Mucosa of stomach (tissue), 1 donor: ENCODE data around the gene FBXO31.

Source experiments
- H3K27me3 ChIP-seq: one replicate; pipeline ENCODE4 v1.7.0; 2013; ENCODE audit warnings: mild to moderate bottlenecking, low read length; ENCODE audit not compliant: control insufficient read depth, insufficient read depth
- H3K36me3 ChIP-seq: one replicate; pipeline ENCODE4 v1.7.0; 2013; ENCODE audit warnings: low read length; ENCODE audit not compliant: control insufficient read depth, insufficient read depth
- H3K4me1 ChIP-seq: one replicate; pipeline ENCODE4 v1.7.0; 2013; ENCODE audit warnings: mild to moderate bottlenecking, low read length; ENCODE audit not compliant: control insufficient read depth, insufficient read depth
- H3K4me3 ChIP-seq: one replicate; pipeline ENCODE4 v1.7.0; 2013; ENCODE audit warnings: low read length
- H3K9ac ChIP-seq: one replicate; pipeline ENCODE4 v1.7.0; 2013; ENCODE audit warnings: mild to moderate bottlenecking, low read length, moderate library complexity
- H3K9me3 ChIP-seq: one replicate; pipeline ENCODE4 v1.7.0; 2013; ENCODE audit warnings: mild to moderate bottlenecking, low read length, moderate library complexity; ENCODE audit not compliant: control insufficient read depth
- donor health status: Pancreatic carcinoma.

The FBXO31 gene

DNA sequence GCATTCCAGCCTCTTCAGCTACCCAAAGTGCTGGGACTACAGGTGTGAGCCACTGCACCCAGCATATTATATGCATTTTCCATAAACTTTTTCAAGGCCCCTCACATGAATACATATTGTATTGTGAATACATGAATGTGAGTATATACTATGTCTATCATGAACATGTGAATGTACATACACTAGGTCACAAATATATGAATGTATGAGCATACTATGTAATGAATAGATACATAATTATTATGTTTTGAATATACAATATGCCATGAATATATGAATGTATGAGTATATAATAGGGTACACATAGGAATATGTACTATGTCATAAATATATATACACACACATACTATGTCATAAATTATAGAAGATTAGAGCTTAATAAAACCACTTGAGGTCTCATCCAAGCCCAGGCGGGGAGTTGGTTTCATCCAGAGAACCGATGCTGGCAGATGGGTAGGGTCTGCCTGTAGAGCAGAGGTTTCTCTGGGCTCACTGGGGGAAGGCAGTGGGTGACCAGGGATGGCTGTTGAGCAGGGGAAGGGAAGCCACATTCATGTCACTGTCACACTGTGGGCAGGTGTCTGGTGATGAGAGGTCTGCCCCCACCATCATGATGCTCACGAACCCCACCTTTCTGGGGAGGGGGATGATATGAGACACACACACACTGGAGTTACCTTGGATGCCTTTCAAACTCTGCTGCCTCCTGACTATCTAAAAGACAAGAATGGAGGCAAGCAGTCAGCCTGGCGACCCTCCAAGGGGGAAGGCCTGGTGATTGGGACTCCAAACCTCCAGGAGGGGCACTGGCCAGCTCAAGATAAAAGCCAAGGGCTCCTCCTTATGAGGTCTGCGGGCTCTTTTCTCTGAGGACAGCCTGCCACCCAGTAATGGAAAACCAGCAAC, 73.7 kb downstream of the FBXO31 start:
- Histone ChIP-seq H3K4me1 (no peaks in the 10 kb centered on the region), H3K27me3 (peaks cover 6% of the 10 kb centered on the region), H3K36me3 (no peaks in the 10 kb centered on the region), H3K4me3 (no peak overlapping the region), H3K9me3 (no peaks in the 10 kb centered on the region), H3K9ac (no peak overlapping the region)

DNA sequence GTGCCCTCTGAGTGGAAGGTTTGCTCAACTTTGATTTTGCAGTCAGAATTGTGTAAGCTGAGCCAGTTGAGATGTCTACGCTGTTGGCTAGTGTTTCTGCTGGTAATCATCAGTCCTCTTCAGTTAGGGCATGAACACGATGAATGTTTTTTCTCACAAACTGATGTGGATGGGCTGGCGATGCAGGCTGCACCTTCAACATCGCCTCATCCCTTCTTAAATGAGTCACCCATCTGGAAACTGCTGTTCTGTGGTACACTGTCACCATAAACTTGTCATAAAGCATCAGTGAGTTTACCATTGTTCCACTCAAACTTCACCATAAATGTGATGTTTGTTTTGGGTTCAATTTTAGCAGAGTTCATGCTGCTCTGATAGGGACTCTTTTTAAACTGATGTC, 74.8 kb downstream of the FBXO31 start:
- Histone ChIP-seq H3K9ac (no peak overlapping the region), H3K36me3 (no peaks in the 10 kb centered on the region), H3K4me1 (no peaks in the 10 kb centered on the region), H3K27me3 (peaks cover 6% of the 10 kb centered on the region), H3K9me3 (no peaks in the 10 kb centered on the region), H3K4me3 (no peak overlapping the region)

- Histone ChIP-seq H3K9ac (no peak overlapping the region), H3K4me1 (no peaks in the 10 kb centered on the region), H3K9me3 (no peaks in the 10 kb centered on the region), H3K27me3 (peaks cover 6% of the 10 kb centered on the region), H3K4me3 (no peak overlapping the region), H3K36me3 (no peaks in the 10 kb centered on the region)
Observed at GRCh38 chr16:87306516-87306915, 77.1 kb downstream of the FBXO31 start.

GRCh38 chr16:87305505-87306391, 77.8 kb downstream of the FBXO31 start:
- Histone ChIP-seq H3K4me3 (no peak overlapping the region), H3K9me3 (no peaks in the 10 kb centered on the region)

DNA sequence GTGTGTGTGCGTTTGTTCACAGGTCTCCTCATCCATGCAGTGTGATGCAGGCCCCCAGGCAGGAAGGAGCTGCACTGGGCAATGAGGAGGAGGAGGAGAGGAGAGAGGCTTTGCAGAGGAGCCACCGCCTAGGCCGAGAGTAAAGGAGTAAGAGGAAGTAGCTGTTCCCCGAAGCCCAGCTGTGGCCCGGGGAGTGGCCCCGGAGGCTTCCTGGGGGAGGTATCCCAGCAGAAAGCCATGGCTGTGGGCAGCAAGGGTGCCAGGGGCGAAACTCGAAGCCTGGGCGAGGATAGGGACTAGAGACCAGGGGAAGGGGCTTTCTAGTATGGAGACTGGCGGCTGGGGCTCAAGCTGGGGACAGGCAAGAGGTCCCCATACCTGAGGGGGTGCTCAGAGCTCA, 78.6 kb downstream of the FBXO31 start:
- no peaks in the 10 kb centered on the region for H3K9me3 ChIP-seq
- H3K36me3 ChIP-seq, result no peaks in the 10 kb centered on the region
- no peak overlapping the region for H3K4me3 ChIP-seq
- no peak overlapping the region for H3K9ac ChIP-seq
- H3K27me3 ChIP-seq, result peaks cover 6% of the 10 kb centered on the region
- H3K4me1 ChIP-seq, result no peaks in the 10 kb centered on the region

More at GRCh38 chr16:87305505-87306391, 77.8 kb downstream of the FBXO31 start:
- Histone ChIP-seq H3K36me3 (no peaks in the 10 kb centered on the region), H3K4me1 (no peaks in the 10 kb centered on the region), H3K27me3 (peaks cover 6% of the 10 kb centered on the region), H3K9ac (no peak overlapping the region)

GRCh38 chr16:87303962-87304521, 79.5 kb downstream of the FBXO31 start:
- H3K9ac ChIP-seq, result no peak overlapping the region
- no peaks in the 10 kb centered on the region for H3K9me3 ChIP-seq
- H3K4me3 ChIP-seq, result no peak overlapping the region
- peaks cover 6% of the 10 kb centered on the region for H3K27me3 ChIP-seq
- H3K4me1 ChIP-seq, result no peaks in the 10 kb centered on the region
- H3K36me3 ChIP-seq, result no peaks in the 10 kb centered on the region

- H3K4me1 ChIP-seq, result no peaks in the 10 kb centered on the region
- no peaks in the 10 kb centered on the region for H3K36me3 ChIP-seq
- no peak overlapping the region for H3K4me3 ChIP-seq
- H3K27me3 ChIP-seq, result peaks cover 6% of the 10 kb centered on the region
- no peak overlapping the region for H3K9ac ChIP-seq
- H3K9me3 ChIP-seq, result no peaks in the 10 kb centered on the region
Observed at GRCh38 chr16:87303431-87303930, 80.1 kb downstream of the FBXO31 start.

DNA sequence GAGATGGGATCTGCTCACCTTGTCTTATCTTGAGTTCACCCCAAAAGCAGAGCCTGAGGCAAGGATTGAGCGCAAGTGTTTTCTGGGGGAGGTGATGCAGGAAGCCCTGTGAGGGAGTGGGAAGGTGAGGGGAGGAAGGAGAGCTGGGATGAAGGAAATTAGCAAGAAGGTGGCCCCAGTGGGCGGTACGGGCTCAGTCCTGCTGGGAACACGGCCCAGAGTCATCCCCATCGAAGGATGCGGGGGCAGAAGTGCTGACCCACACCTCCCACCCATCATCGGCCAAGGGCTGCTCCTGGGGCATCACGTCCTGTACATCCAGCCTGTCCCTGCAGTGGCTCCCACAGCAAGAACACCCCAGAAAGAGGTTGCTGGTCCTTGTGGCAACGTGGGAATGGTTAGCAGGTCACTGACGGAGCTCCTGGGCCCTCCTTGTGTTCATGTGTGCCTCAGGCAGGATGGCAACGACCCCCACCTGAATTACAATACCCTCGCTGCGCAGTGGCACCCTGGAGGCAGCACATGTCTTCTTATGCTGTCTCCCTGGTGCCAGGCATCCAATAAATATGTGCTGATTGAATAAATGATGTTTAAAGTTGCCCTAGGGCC, 84.6 kb downstream of the FBXO31 start:
- peaks cover 12% of the 10 kb centered on the region for H3K4me1 ChIP-seq
- no peaks in the 10 kb centered on the region for H3K9me3 ChIP-seq
- H3K36me3 ChIP-seq, result no peaks in the 10 kb centered on the region
- no peak overlapping the region for H3K9ac ChIP-seq
- H3K27me3 ChIP-seq, result no peaks in the 10 kb centered on the region
- H3K4me3 ChIP-seq, result no peak overlapping the region

DNA sequence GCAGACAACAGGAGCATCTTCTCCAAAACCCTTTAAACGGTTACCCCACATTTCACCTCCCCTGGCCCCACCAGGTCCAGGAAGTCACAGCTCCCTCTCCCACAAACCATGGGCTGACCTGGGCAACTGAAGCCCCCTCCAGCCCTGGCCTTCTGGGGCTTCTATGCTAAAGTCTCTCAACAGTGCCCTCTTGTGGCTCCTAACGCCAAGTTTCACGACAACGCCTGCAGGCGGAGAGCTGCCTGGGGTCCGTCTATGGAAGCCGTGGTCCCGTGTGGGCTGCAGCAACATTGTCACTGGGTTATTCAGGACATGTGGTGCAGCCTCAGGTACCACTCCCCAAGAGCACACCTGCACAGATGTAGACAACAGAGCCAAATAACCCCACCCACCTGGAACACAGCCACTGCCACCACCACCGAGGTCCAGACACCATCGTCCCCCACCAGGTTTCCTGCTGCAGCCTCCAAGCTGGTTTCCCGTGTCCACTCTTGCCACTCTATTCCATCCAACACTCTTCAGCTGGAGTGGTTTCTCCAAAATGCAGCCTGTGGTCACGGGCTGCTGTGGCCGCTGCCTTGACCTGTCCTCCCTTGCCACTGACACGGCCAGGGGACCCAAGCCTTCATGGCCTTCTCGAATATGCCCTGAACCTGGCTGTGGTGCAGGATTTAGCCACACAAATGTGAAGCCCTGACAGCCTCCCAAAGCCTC, 85.5 kb downstream of the FBXO31 start:
- no peaks in the 10 kb centered on the region for H3K36me3 ChIP-seq
- H3K4me3 ChIP-seq, result no peak overlapping the region
- no peak overlapping the region for H3K9ac ChIP-seq
- no peaks in the 10 kb centered on the region for H3K9me3 ChIP-seq
- H3K27me3 ChIP-seq, result no peaks in the 10 kb centered on the region
- peaks cover 12% of the 10 kb centered on the region for H3K4me1 ChIP-seq

DNA sequence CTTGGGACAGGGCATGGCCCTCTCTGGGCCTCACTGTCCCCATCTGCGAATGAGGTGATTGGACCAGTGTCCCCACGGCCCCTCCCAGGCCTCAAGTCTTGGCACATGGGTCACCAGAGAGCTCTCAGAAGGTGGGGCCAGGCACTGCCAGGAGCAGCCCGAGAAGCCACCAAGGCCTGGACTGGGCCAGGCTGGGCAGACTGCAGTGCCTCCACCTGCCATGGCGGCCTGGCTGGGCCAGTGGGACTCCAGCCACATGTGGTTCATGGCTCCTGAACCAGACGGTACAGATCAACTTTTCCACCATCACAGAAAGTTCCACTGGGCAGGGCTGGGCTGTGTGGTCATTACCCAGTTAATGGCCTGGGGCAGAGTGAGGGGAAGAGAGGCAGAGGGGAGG, 86.2 kb downstream of the FBXO31 start:
- H3K27me3 ChIP-seq, result no peaks in the 10 kb centered on the region
- H3K9me3 ChIP-seq, result no peaks in the 10 kb centered on the region
- no peaks in the 10 kb centered on the region for H3K36me3 ChIP-seq
- H3K4me3 ChIP-seq, result no peak overlapping the region
- peaks cover 12% of the 10 kb centered on the region for H3K4me1 ChIP-seq
- H3K9ac ChIP-seq, result no peak overlapping the region
